Pancreas (tissue), 10 donors: Measurements from ENCODE around the gene SAMD15. TPM values are rescaled to one million over a fixed set of nuclear protein-coding genes. Genes with fewer than 3 reads are reported as not detected.

Source experiments
- ATAC-seq, 4 donors: fragments of 200-7000 bp; cut with Tn5 transposase; one replicate each; pipeline versions ENCODE4 v1.8.0 to v1.9.1; 2020; ENCODE audit warnings: mild to moderate bottlenecking in 4 of 4, moderate library complexity in 4 of 4
- DNase-seq, 6 donors: peaks; one replicate each; pipeline ENCODE4 v3.0.0-alpha.2; 2020
- FAIRE-seq: peaks from 2 replicates; lab custom pipeline; 2012; peaks lifted over from hg19 to GRCh38; lab: Jason Lieb, UNC
- H3K27ac ChIP-seq, 4 donors: fragments of 200-600 bp; sonication (generic); 1 replicate in 3 of 4; 2 replicates in 1 of 4; pipeline versions ENCODE4 v1.5.0 to v1.8.0; 2020
- H3K27me3 ChIP-seq, 4 donors: fragments of 200-600 bp; one replicate each; pipeline ENCODE4 v1.8.0; 2021
- H3K36me3 ChIP-seq, 3 donors: fragments of 200-600 bp; sonication (generic) in 1 of 3; one replicate each; pipeline versions ENCODE4 v1.5.0 to v1.8.0; 2020 to 2021
- H3K4me1 ChIP-seq, 3 donors: fragments of 200-600 bp; one replicate each; pipeline ENCODE4 v1.8.0; 2021
- H3K4me3 ChIP-seq, 4 donors: fragments of 200-600 bp; sonication (generic) in 2 of 4; one replicate each; pipeline versions ENCODE4 v1.5.0 to v1.8.0; 2020 to 2021
- H3K9me3 ChIP-seq, 4 donors: fragments of 200-600 bp; one replicate each; pipeline ENCODE4 v1.8.0; 2021
- CTCF ChIP-seq, 4 donors: fragments of 200-600 bp; sonication (generic) in 3 of 4; IDR thresholded peaks; one replicate each; pipeline versions ENCODE4 v1.5.0 to v1.8.0; 2021; ENCODE audit warnings: antibody characterized with exemption in 4 of 4
- WGBS, 2 donors: extraction: QIAGEN DNeasy Blood & Tissue Kit; methylation state at CpG; one replicate each; pipeline ENCODE4 v1.1.7; 2013; 5-methylcytosine and 5-hydroxymethylcytosine counted together
- intact Hi-C, 3 donors: fragments of 100-400 bp; cut with DNase I; formaldehyde crosslinking; loops; one replicate each; pipeline versions ENCODE4 v1.11.1 to v1.14.2; 2022
- polyA plus RNA-seq, 2 donors: library from polyadenylated mRNA; stranded (reverse); fragments of 200-250 nt; gene quantifications; one replicate each; pipeline ENCODE4 v1.2.3, GENCODE V29; 2013
- total RNA-seq, 6 donors: library from RNA; stranded (reverse); fragmentation: NEBNext Ultra II Directional in 4 of 6; extraction: Animal tissue kit (Norgen Biotek cat#: 25700) in 4 of 6; gene quantifications; one replicate each; pipeline versions ENCODE4 v1.2.1 to v1.2.4, GENCODE V29; 2021 to 2023
- donor health status: healthy with polysubstance abuse.
- donor health status: DM: no; HTN: no; CAD: no; lungs with moderate emphysema.
- donor health status: DM: no; HTN: no; CAD: no.
- donor health status: control.
- donor health status: control.
- donor health status: Bipolar disorder and iron deficiency.
- donor health status: DM: yes; HTN: yes; CAD: no.
- donor health status: DM: no; HTN: no; CAD: no.
- donor health status: DM: no; HTN: no; CAD: no.
- donor health status: DM: yes; HTN: yes; CAD: no.

Gene SAMD15
- total and polyA plus RNA-seq, 8 donors, result 0.28 to 1.5 (median 0.92) TPM

GRCh38 chr14:77356899-77357298, 20.3 kb upstream of the SAMD15 start:
- H3K27me3 ChIP-seq, result no peaks in the 10 kb centered on the region
- DNase-seq, result no peak
- H3K9me3 ChIP-seq, result no peaks in the 10 kb centered on the region
- no peak for FAIRE-seq
- no peak overlapping the region for H3K4me3 ChIP-seq
- 82 to 89% methylated on average over 4 of the region's 4 CpGs for WGBS, 2 donors
- H3K4me1 ChIP-seq, result no peaks in the 10 kb centered on the region
- intact Hi-C loops, result no loop called here
- no peaks in the 10 kb centered on the region for H3K36me3 ChIP-seq
- no peak for TF ChIP-seq CTCF (IDR thresholded peaks at IDR 0.05)
- no peak for ATAC-seq
- H3K27ac ChIP-seq, result no peak overlapping the region

- no peak for DNase-seq
- Histone ChIP-seq H3K9me3 (no peaks in the 10 kb centered on the region), H3K27me3 (no peaks in the 10 kb centered on the region), H3K27ac (no peak overlapping the region), H3K4me3 (no peak overlapping the region), H3K4me1 (no peaks in the 10 kb centered on the region), H3K36me3 (no peaks in the 10 kb centered on the region)
- FAIRE-seq, result no peak
- intact Hi-C loops, result no loop called here
- TF ChIP-seq CTCF (IDR thresholded peaks at IDR 0.05), result no peak
- ATAC-seq, result no peak
- WGBS, 2 donors, result 96 to 100% methylated on average over 1 of the region's 1 CpG
These were observed 17.6 kb upstream of the SAMD15 start for GRCh38 chr14:77359626-77360025.

- ATAC-seq, result no peak
- Histone ChIP-seq H3K27me3 (no peaks in the 10 kb centered on the region), H3K4me1 (no peaks in the 10 kb centered on the region), H3K4me3 (no peak overlapping the region), H3K36me3 (no peaks in the 10 kb centered on the region), H3K27ac (no peak overlapping the region), H3K9me3 (no peaks in the 10 kb centered on the region)
- intact Hi-C loops, result no loop called here
- TF ChIP-seq CTCF (IDR thresholded peaks at IDR 0.05), result no peak
- no peak for FAIRE-seq
- no peak for DNase-seq
- WGBS, 2 donors, result 83 to 97% methylated on average over 3 of the region's 3 CpGs
These were observed 13.0 kb upstream of the SAMD15 start for GRCh38 chr14:77364146-77364545.

GRCh38 chr14:77369285-77369684, 7.9 kb upstream of the SAMD15 start:
- no peaks in the 10 kb centered on the region for H3K9me3 ChIP-seq
- no peak for FAIRE-seq
- intact Hi-C loops, result no loop called here
- H3K4me3 ChIP-seq, result no peak overlapping the region
- no peaks in the 10 kb centered on the region for H3K36me3 ChIP-seq
- DNase-seq, result no peak
- H3K27ac ChIP-seq, result no peak overlapping the region
- no peak for TF ChIP-seq CTCF (IDR thresholded peaks at IDR 0.05)
- no peaks in the 10 kb centered on the region for H3K4me1 ChIP-seq
- ATAC-seq, result no peak
- H3K27me3 ChIP-seq, result no peaks in the 10 kb centered on the region
- WGBS, 2 donors, result 63 to 85% methylated on average over 1 of the region's 1 CpG

GRCh38 chr14:77372304-77372841, 4.8 kb upstream of the SAMD15 start:
- no peak for DNase-seq
- H3K4me3 ChIP-seq, result no peak overlapping the region
- TF ChIP-seq CTCF (IDR thresholded peaks at IDR 0.05), result no peak
- ATAC-seq, result no peak
- H3K27me3 ChIP-seq, result no peaks in the 10 kb centered on the region
- H3K9me3 ChIP-seq, result no peaks in the 10 kb centered on the region
- no peaks in the 10 kb centered on the region for H3K36me3 ChIP-seq
- 56 to 65% methylated on average over 4 of the region's 4 CpGs for WGBS, 2 donors
- H3K4me1 ChIP-seq, result peaks cover 0 to 10% (median 0%) of the 10 kb centered on the region in 3 donors
- FAIRE-seq, result no peak
- intact Hi-C loops, result no loop called here
- H3K27ac ChIP-seq, result no peak overlapping the region
